Activated CD4-positive, alpha-beta T cell treated with anti-CD3 and anti-CD28 coated beads for 1 hour (primary cell): ENCODE results near the gene RAB7B.
"Not testable (repeated sequence)": the region's sequence is repeated elsewhere in the genome, so short reads cannot be mapped to it uniquely, and the experiment has no call there.

Experiments
- DNase-seq: peaks from one replicate; pipeline ENCODE4 v3.0.0-alpha.2; 2020

The RAB7B gene

GRCh38 chr1:206002871-206003801, at the start of gene RAB7B:
TSS of gene RAB7B (minus strand) at chr1:206003395. CDS start at chr1:205994135, 9,260 bp downstream.
- DNase-seq = no peak

GRCh38 chr1:206052231-206052865, 49.2 kb upstream of the RAB7B start:
- DNase-seq = not testable (repeated sequence)

- DNase-seq = peak; percentile 17
These were observed 47.5 kb upstream of the RAB7B start for GRCh38 chr1:206050655-206051235.

- DNase-seq = no peak
These were observed 46.9 kb upstream of the RAB7B start for GRCh38 chr1:206049919-206050600.

GRCh38 chr1:206049293-206049692, 46.1 kb upstream of the RAB7B start:
- no peak for DNase-seq

GRCh38 chr1:206048582-206048981, 45.4 kb upstream of the RAB7B start:
- no peak for DNase-seq

GRCh38 chr1:206047271-206047670, 44.1 kb upstream of the RAB7B start:
- no peak for DNase-seq

- no peak for DNase-seq
These were observed 38.4 kb upstream of the RAB7B start for GRCh38 chr1:206041640-206042039.

GRCh38 chr1:206040328-206040727, 37.1 kb upstream of the RAB7B start:
- DNase-seq = no peak

- DNase-seq = no peak
These were observed 36.1 kb upstream of the RAB7B start for GRCh38 chr1:206039046-206039973.

GRCh38 chr1:206037581-206037980, 34.4 kb upstream of the RAB7B start:
- DNase-seq = no peak

- DNase-seq = no peak
These were observed 33.7 kb upstream of the RAB7B start for GRCh38 chr1:206036663-206037455.

GRCh38 chr1:206035027-206035426, 31.8 kb upstream of the RAB7B start:
- no peak for DNase-seq

GRCh38 chr1:206032380-206033140, 29.4 kb upstream of the RAB7B start:
- DNase-seq = no peak

- peak; percentile 39 for DNase-seq
These were observed 27.5 kb upstream of the RAB7B start for GRCh38 chr1:206030714-206031113.

- DNase-seq = no peak
These were observed 27.0 kb upstream of the RAB7B start for GRCh38 chr1:206030191-206030590.

- no peak for DNase-seq
These were observed 26.3 kb upstream of the RAB7B start for GRCh38 chr1:206029484-206029883.

GRCh38 chr1:206025283-206025820, 22.2 kb upstream of the RAB7B start:
- DNase-seq = no peak

GRCh38 chr1:206023695-206024094, 20.5 kb upstream of the RAB7B start, which contains the start of gene CTSE:
TSS of gene CTSE (minus strand) at chr1:206023895. CDS start at chr1:206023791, 104 bp downstream.
- DNase-seq = no peak

GRCh38 chr1:206022766-206023165, 19.6 kb upstream of the RAB7B start:
- no peak for DNase-seq
